Left kidney (tissue), 8 donors: ENCODE measurements around the gene NOTCH2NLA. TPM values are rescaled to one million over a fixed set of nuclear protein-coding genes. Genes with fewer than 3 reads are reported as not detected.
"Not testable (repeated sequence)": the region's sequence is repeated elsewhere in the genome, so short reads cannot be mapped to it uniquely, and the experiment has no call there.

Source experiments
- DNase-seq: peaks from one replicate; pipeline ENCODE4 v3.0.0-alpha.2; 2013
- long read RNA-seq, 8 donors: transcript quantifications; one replicate each; lab custom pipeline, GENCODE V29; 2026
- polyA plus RNA-seq: library from polyadenylated mRNA; unstranded; fragments of 120-200 nt; gene quantifications from one replicate; pipeline ENCODE4 v1.2.1, GENCODE V29; 2013; ENCODE audit not compliant: insufficient read length

NOTCH2NLA gene
- 70.6 TPM for polyA plus RNA-seq
- long read RNA-seq, donor 1, transcript NOTCH2NLA-201 (5 exons, 1,874 nt): major isoform, 9 of 15 reads
- long read RNA-seq, donor 1, partial matches to known transcripts: 0 of 15 reads
- long read RNA-seq, donor 1, other reads (novel, unspliced or antisense): 6 of 15 reads
- long read RNA-seq, donor 2, transcript NOTCH2NLA-201 (5 exons, 1,874 nt): major isoform, 12 of 12 reads
- long read RNA-seq, donor 2, partial matches to known transcripts: 0 of 12 reads
- long read RNA-seq, donor 2, other reads (novel, unspliced or antisense): 0 of 12 reads
- long read RNA-seq, donor 3, partial matches to known transcripts: 0 of 2 reads
- long read RNA-seq, donor 3, other reads (novel, unspliced or antisense): 0 of 2 reads
- long read RNA-seq, donor 4, partial matches to known transcripts: 0 of 1 reads
- long read RNA-seq, donor 4, other reads (novel, unspliced or antisense): 0 of 1 reads
- long read RNA-seq, donor 5, transcript NOTCH2NLA-201 (5 exons, 1,874 nt): major isoform, 15 of 23 reads
- long read RNA-seq, donor 5, partial matches to known transcripts: 8 of 23 reads
- long read RNA-seq, donor 5, other reads (novel, unspliced or antisense): 0 of 23 reads
- long read RNA-seq, donor 6, transcript NOTCH2NLA-201 (5 exons, 1,874 nt): major isoform, 7 of 7 reads
- long read RNA-seq, donor 6, partial matches to known transcripts: 0 of 7 reads
- long read RNA-seq, donor 6, other reads (novel, unspliced or antisense): 0 of 7 reads
- long read RNA-seq, donor 7, transcript NOTCH2NLA-201 (5 exons, 1,874 nt): major isoform, 10 of 22 reads
- long read RNA-seq, donor 7, partial matches to known transcripts: 12 of 22 reads
- long read RNA-seq, donor 7, other reads (novel, unspliced or antisense): 0 of 22 reads
- long read RNA-seq, donor 8, partial matches to known transcripts: 0 of 3 reads
- long read RNA-seq, donor 8, other reads (novel, unspliced or antisense): 0 of 3 reads

- not testable (repeated sequence) for DNase-seq
Observed at GRCh38 chr1:146228710-146229477, at the start of gene NOTCH2NLA. NOTCH2NLA (minus strand) TSS chr1:146229021; CDS start chr1:146189337, 39,684 bp downstream.

GRCh38 chr1:146278346-146278745 lies 49.5 kb upstream of the NOTCH2NLA start:
- not testable (repeated sequence) for DNase-seq

GRCh38 chr1:146277087-146277486 lies 48.3 kb upstream of the NOTCH2NLA start:
- not testable (repeated sequence) for DNase-seq

- not testable (repeated sequence) for DNase-seq
Observed at GRCh38 chr1:146274083-146274482, 45.3 kb upstream of the NOTCH2NLA start.

GRCh38 chr1:146273194-146273593 lies 44.4 kb upstream of the NOTCH2NLA start:
- not testable (repeated sequence) for DNase-seq

GRCh38 chr1:146272734-146273133 lies 43.9 kb upstream of the NOTCH2NLA start:
- not testable (repeated sequence) for DNase-seq

- DNase-seq: not testable (repeated sequence)
Observed at GRCh38 chr1:146271977-146272376, 43.2 kb upstream of the NOTCH2NLA start.

- DNase-seq: not testable (repeated sequence)
Observed at GRCh38 chr1:146270129-146270528, 41.3 kb upstream of the NOTCH2NLA start.

- not testable (repeated sequence) for DNase-seq
Observed at GRCh38 chr1:146266179-146266748, 37.4 kb upstream of the NOTCH2NLA start.

- DNase-seq: not testable (repeated sequence)
Observed at GRCh38 chr1:146264761-146265160, 35.9 kb upstream of the NOTCH2NLA start.

GRCh38 chr1:146260006-146260730 lies 31.3 kb upstream of the NOTCH2NLA start:
- not testable (repeated sequence) for DNase-seq

- DNase-seq: not testable (repeated sequence)
Observed at GRCh38 chr1:146257992-146258552, 29.3 kb upstream of the NOTCH2NLA start.

- DNase-seq: not testable (repeated sequence)
Observed at GRCh38 chr1:146254569-146255197, 25.9 kb upstream of the NOTCH2NLA start.

- DNase-seq: not testable (repeated sequence)
Observed at GRCh38 chr1:146253249-146253855, 24.5 kb upstream of the NOTCH2NLA start.

- not testable (repeated sequence) for DNase-seq
Observed at GRCh38 chr1:146251523-146251922, 22.7 kb upstream of the NOTCH2NLA start.

GRCh38 chr1:146248643-146249042 lies 19.8 kb upstream of the NOTCH2NLA start:
- DNase-seq: not testable (repeated sequence)

GRCh38 chr1:146236626-146237025 lies 7.8 kb upstream of the NOTCH2NLA start:
- not testable (repeated sequence) for DNase-seq

GRCh38 chr1:146236026-146236601 lies 7.3 kb upstream of the NOTCH2NLA start:
- not testable (repeated sequence) for DNase-seq
